Upper lobe of right lung (tissue), 1 donor: ENCODE results near the gene PRMT9. TPM values are rescaled to one million over a fixed set of nuclear protein-coding genes. Genes with fewer than 3 reads are reported as not detected.

Experiments used
- ATAC-seq: fragments of 200-7000 bp; cut with Tn5 transposase; one replicate; pipeline ENCODE4 v1.9.1; 2020; ENCODE audit warnings: mild to moderate bottlenecking, moderate library complexity
- DNase-seq: peaks from one replicate; pipeline ENCODE4 v3.0.0-alpha.2; 2020
- H3K27ac ChIP-seq: fragments of 200-600 bp; one replicate; pipeline ENCODE4 v1.8.0; 2022
- H3K27me3 ChIP-seq: fragments of 200-600 bp; one replicate; pipeline ENCODE4 v1.8.0; 2022; ENCODE audit warnings: mild to moderate bottlenecking
- H3K36me3 ChIP-seq: fragments of 200-600 bp; one replicate; pipeline ENCODE4 v1.8.0; 2022
- H3K4me1 ChIP-seq: fragments of 200-600 bp; one replicate; pipeline ENCODE4 v1.8.0; 2022
- H3K4me3 ChIP-seq: fragments of 200-600 bp; one replicate; pipeline ENCODE4 v1.8.0; 2022; ENCODE audit warnings: mild to moderate bottlenecking
- H3K9me3 ChIP-seq: fragments of 200-600 bp; one replicate; pipeline ENCODE4 v1.8.0; 2022
- intact Hi-C: fragments of 100-400 bp; cut with DNase I; formaldehyde crosslinking; loops from one replicate; pipeline ENCODE4 v1.11.0; 2022
- total RNA-seq: library from RNA; stranded (reverse); fragmentation: NEBNext Ultra II Directional; extraction: Animal tissue kit (Norgen Biotek cat#: 25700); gene quantifications from one replicate; pipeline ENCODE4 v1.2.1, GENCODE V29; 2021
- TF ChIP-seq, protein P1 (sequence below): fragments of 200-600 bp; IDR thresholded peaks from one replicate; pipeline ENCODE4 v1.8.0; 2022; ENCODE audit warnings: antibody characterized with exemption
- donor health status: DM: no; HTN: yes; CAD: no; lungs with severe emphysema.

Gene PRMT9
- total RNA-seq, 1 donor from 2014 or later, result 11.5 TPM

DNA sequence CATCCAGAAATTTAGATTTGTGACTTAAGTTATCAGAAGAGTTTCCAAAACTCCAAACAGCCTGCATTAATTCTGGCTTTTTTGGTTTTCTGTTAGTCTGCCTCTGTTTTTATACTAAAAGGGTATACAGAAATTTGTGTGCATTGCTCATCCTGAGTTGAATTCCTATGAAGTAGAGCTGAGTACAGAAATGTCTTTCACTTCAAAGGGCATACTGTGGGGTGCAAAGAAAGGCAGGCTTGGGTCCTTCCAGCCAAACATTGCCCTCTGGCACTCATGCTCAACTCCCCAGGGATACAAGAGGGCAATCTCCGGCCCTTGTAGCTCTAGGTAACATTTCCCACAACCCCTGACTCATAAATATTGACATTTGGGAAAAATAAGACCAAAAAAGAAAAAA is 94.4 kb downstream of the PRMT9 start:
- intact Hi-C loops, result loop anchor here (10.0 kb wide), 1 partner anchor 575 kb away; no protein-coding TSS in a partner anchor
- TF ChIP-seq, protein P1, sequence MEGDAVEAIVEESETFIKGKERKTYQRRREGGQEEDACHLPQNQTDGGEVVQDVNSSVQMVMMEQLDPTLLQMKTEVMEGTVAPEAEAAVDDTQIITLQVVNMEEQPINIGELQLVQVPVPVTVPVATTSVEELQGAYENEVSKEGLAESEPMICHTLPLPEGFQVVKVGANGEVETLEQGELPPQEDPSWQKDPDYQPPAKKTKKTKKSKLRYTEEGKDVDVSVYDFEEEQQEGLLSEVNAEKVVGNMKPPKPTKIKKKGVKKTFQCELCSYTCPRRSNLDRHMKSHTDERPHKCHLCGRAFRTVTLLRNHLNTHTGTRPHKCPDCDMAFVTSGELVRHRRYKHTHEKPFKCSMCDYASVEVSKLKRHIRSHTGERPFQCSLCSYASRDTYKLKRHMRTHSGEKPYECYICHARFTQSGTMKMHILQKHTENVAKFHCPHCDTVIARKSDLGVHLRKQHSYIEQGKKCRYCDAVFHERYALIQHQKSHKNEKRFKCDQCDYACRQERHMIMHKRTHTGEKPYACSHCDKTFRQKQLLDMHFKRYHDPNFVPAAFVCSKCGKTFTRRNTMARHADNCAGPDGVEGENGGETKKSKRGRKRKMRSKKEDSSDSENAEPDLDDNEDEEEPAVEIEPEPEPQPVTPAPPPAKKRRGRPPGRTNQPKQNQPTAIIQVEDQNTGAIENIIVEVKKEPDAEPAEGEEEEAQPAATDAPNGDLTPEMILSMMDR, result no peak
- no peak overlapping the region for H3K4me3 ChIP-seq

More for the DNA sequence above, 94.4 kb downstream of the PRMT9 start:
- ATAC-seq (no peak), DNase-seq (no peak)
- no peaks in the 10 kb centered on the region for H3K9me3 ChIP-seq
- peaks cover 6% of the 10 kb centered on the region for H3K4me1 ChIP-seq
- H3K27me3 ChIP-seq, result no peaks in the 10 kb centered on the region
- no peak overlapping the region for H3K27ac ChIP-seq
- no peaks in the 10 kb centered on the region for H3K36me3 ChIP-seq

Other genes starting within 250 kb of the PRMT9 start
- 28.3 TPM for gene EDNRA, start 203.1 kb downstream of the PRMT9 start, total RNA-seq
- gene TMEM184C, start 66.8 kb downstream of the PRMT9 start, total RNA-seq, result 31.3 TPM
- gene ARHGAP10, start 47.9 kb upstream of the PRMT9 start, total RNA-seq, result 26.9 TPM